GM12891 (cell line): Measurements from ENCODE around the gene ANXA6.

ENCODE experiments used
- DNase-seq: peaks from one replicate; pipeline ENCODE4 v3.0.0; 2011; ENCODE audit warnings: low spot score; ENCODE audit not compliant: insufficient read length
- FAIRE-seq: peaks from 2 replicates; lab custom pipeline; 2011; peaks lifted over from hg19 to GRCh38; lab: Jason Lieb, UNC
- PAX5 ChIP-seq: IDR thresholded peaks from 2 replicates; pipeline ENCODE4 v1.6.1; 2011; ENCODE audit warnings: low read length, moderate library complexity, mild to moderate bottlenecking; ENCODE audit not compliant: insufficient read depth, severe bottlenecking
- POLR2A ChIP-seq: IDR thresholded peaks from 2 replicates; pipeline ENCODE4 v1.6.1; 2011; ENCODE audit warnings: low read depth, low read length, control low read depth
- POLR2AphosphoS5 ChIP-seq: IDR thresholded peaks from 2 replicates; pipeline ENCODE4 v1.6.1; 2011; ENCODE audit warnings: low read depth, low read length, control low read depth
- POU2F2 ChIP-seq: IDR thresholded peaks from 2 replicates; pipeline ENCODE4 v1.6.1; 2011; ENCODE audit warnings: low read depth, mild to moderate bottlenecking, control low read depth, low read length, moderate library complexity
- SPI1 ChIP-seq: IDR thresholded peaks from 2 replicates; pipeline ENCODE4 v1.6.1; 2011; ENCODE audit warnings: low read depth, low read length, control low read depth
- TAF1 ChIP-seq: IDR thresholded peaks from 2 replicates; pipeline ENCODE4 v1.6.1; 2011; ENCODE audit warnings: low read depth, low read length, control low read depth

ANXA6 gene

GRCh38 chr5:151134228-151134627 lies 23.4 kb downstream of the ANXA6 start:
- DNase-seq (no peak), FAIRE-seq (peak; percentile 91)
- TF ChIP-seq POLR2A: no peak
- peak; percentile 55; the same call in 1 of the 2 replicates for TF ChIP-seq POU2F2

- FAIRE-seq (no peak), DNase-seq (no peak)
- TF ChIP-seq PAX5 (no peak), SPI1 (peak; percentile 56)
Measured at GRCh38 chr5:151132963-151133362, 24.6 kb downstream of the ANXA6 start.

- DNase-seq: no peak
- no peak for FAIRE-seq
- no peak for TF ChIP-seq TAF1
- no peak; the same call in 1 of the 2 replicates for TF ChIP-seq POLR2A
- TF ChIP-seq SPI1: no peak
- TF ChIP-seq PAX5: no peak
- no peak for TF ChIP-seq POLR2AphosphoS5
- TF ChIP-seq POU2F2: no peak
Measured at GRCh38 chr5:151130922-151131891, 26.4 kb downstream of the ANXA6 start.

- no peak for FAIRE-seq
- no peak; the same call in 1 of the 2 replicates for TF ChIP-seq POLR2A
- TF ChIP-seq POLR2AphosphoS5: 0 out of 2 replicates have a peak, but pooled peaks have one; percentile 21
- DNase-seq: no peak
Measured at GRCh38 chr5:151130235-151130921, 27.2 kb downstream of the ANXA6 start.

- TF ChIP-seq POLR2AphosphoS5 (no peak), POLR2A (no peak), PAX5 (no peak), POU2F2 (peak; percentile 68; the same call in 1 of the 2 replicates), TAF1 (no peak), SPI1 (no peak)
- DNase-seq (no peak), FAIRE-seq (no peak)
Measured at GRCh38 chr5:151128817-151129216, 28.8 kb downstream of the ANXA6 start.

GRCh38 chr5:151127926-151128325 lies 29.7 kb downstream of the ANXA6 start:
- FAIRE-seq (no peak), DNase-seq (no peak)
- TF ChIP-seq POU2F2: no peak
- no peak for TF ChIP-seq TAF1

- peak; percentile 93 for FAIRE-seq
- DNase-seq: peak; percentile 39
- 0 out of 2 replicates have a peak, but pooled peaks have one; percentile 7 for TF ChIP-seq SPI1
- peak; percentile 46 for TF ChIP-seq POLR2AphosphoS5
- no peak; the same call in 1 of the 2 replicates for TF ChIP-seq POU2F2
Measured at GRCh38 chr5:151126199-151126645, 31.4 kb downstream of the ANXA6 start.

- DNase-seq (no peak), FAIRE-seq (peak; percentile 64)
- TF ChIP-seq SPI1 (peak; percentile 83), POLR2A (no peak), PAX5 (no peak), POLR2AphosphoS5 (no peak)
Measured at GRCh38 chr5:151125421-151125820, 32.2 kb downstream of the ANXA6 start.

- DNase-seq (peak; percentile 48), FAIRE-seq (peak; percentile 77)
- TF ChIP-seq POLR2A: 0 out of 2 replicates have a peak, but pooled peaks have one; percentile 9
- TF ChIP-seq TAF1: 0 out of 2 replicates have a peak, but pooled peaks have one; percentile 32
- TF ChIP-seq POLR2AphosphoS5: peak; percentile 25; the same call in 1 of the 2 replicates
- peak; percentile 58 for TF ChIP-seq SPI1
- TF ChIP-seq POU2F2: peak; percentile 59; the same call in 1 of the 2 replicates
- TF ChIP-seq PAX5: peak; percentile 39
Measured at GRCh38 chr5:151123897-151124751, 33.5 kb downstream of the ANXA6 start.

GRCh38 chr5:151122828-151123227 lies 34.8 kb downstream of the ANXA6 start:
- no peak for FAIRE-seq
- DNase-seq: no peak
- TF ChIP-seq PAX5 (no peak), POLR2A (no peak), TAF1 (no peak), SPI1 (no peak), POLR2AphosphoS5 (no peak), POU2F2 (no peak)
